GM20000 (cell line): ENCODE measurements around the gene FHIT.

Source experiments
- DNase-seq: peaks from one replicate; pipeline ENCODE4 v3.0.0; 2012; ENCODE audit warnings: low spot score
- TF ChIP-seq, protein P1 (sequence below): IDR thresholded peaks from 2 replicates; pipeline ENCODE4 v1.5.1; 2012; ENCODE audit warnings: mild to moderate bottlenecking, control low read depth; ENCODE audit errors: extremely low read depth, missing control alignments

Gene FHIT

DNA sequence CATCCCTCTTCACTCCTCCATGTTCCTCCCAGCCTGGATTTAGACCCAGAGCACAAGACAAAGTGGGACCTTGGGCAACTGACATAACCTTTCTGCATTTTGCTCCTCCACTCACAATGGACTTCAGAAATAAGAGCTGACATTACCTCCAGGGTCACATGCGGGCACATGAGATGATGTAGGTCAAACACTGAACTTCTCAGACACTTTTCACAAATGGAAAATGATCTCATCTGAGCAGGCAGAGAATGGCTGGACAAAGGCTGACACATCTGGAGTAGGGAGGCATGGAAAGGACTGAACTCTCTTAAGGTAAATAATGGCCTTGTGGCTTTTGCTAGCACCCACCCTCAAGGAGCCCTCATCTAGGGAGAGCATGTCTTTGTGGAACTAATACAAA, 1352.2 kb downstream of the FHIT start:
- TF ChIP-seq, protein P1, sequence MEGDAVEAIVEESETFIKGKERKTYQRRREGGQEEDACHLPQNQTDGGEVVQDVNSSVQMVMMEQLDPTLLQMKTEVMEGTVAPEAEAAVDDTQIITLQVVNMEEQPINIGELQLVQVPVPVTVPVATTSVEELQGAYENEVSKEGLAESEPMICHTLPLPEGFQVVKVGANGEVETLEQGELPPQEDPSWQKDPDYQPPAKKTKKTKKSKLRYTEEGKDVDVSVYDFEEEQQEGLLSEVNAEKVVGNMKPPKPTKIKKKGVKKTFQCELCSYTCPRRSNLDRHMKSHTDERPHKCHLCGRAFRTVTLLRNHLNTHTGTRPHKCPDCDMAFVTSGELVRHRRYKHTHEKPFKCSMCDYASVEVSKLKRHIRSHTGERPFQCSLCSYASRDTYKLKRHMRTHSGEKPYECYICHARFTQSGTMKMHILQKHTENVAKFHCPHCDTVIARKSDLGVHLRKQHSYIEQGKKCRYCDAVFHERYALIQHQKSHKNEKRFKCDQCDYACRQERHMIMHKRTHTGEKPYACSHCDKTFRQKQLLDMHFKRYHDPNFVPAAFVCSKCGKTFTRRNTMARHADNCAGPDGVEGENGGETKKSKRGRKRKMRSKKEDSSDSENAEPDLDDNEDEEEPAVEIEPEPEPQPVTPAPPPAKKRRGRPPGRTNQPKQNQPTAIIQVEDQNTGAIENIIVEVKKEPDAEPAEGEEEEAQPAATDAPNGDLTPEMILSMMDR, result no peak
- DNase-seq, result no peak

DNA sequence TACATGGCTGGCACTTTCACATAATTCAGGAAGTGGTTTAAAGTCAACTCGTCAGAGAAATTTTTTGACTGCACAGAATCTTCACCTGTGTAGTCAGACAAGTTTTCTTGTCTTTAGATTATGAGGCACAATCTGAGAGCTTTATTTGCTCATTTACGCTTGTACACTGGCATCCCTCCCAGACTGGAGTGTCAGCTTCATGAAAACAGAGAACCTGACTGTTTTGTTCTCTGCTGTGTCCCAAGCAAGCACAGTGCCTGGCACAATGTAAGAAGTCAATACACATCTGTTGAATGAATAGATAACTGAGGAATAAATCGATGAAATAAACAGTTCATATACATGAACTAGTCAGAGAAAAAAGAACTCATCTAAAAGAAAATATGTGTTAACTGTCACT, 1355.3 kb downstream of the FHIT start:
- TF ChIP-seq, protein P1, result no peak
- no peak for DNase-seq

DNA sequence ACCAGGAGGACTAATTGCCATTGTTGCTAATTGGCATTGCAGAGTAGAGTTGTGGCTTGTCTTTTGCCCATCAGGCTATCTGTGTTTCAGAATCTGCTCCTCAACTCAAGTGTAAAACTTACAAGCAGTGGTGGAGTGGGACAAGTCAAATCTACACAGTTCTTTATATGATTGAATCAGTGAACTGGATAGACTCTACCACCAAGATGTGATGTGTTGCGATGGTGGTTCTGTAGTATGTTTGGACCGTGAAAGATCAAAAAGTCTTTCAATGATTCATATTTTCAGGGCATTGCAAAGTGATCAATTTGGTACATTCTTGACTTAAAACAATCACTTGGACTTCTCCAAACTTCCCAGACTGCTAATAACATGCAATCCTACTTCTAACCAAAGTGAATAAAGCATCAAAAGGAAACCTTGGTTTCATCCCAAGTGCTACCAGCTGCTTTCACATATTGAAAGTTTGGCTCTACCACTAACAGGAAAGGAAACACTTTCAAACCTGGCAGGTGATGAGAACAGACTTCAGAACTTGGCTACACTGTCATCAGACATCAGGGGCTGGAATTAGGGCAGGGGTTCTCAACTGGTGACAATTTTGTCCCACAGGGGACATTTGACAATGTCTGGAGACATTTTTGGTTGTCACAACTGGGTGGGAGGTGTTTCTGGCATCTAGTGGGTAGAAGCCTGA, 1356.7 kb downstream of the FHIT start:
- TF ChIP-seq, protein P1, result no peak
- no peak for DNase-seq

DNA sequence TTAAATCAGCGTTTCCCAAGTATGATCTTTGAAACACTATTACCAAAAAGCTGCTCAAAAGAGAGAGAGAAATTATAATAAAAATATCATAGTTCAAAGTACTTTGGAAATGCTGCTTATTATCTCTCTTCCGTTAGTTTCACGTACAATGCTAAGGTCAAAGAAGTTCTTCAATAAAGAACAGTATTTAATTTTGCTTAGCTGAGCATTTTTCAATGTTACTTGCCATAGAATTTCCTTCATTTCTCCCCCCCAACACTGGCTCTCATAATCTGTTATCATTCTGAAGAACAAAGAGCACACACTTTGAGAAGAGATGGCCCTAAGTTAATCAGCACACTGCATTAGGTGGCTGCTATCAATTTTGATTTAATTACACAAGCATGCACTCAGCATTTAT, 1360.6 kb downstream of the FHIT start:
- DNase-seq, result no peak
- TF ChIP-seq, protein P1, result no peak

DNA sequence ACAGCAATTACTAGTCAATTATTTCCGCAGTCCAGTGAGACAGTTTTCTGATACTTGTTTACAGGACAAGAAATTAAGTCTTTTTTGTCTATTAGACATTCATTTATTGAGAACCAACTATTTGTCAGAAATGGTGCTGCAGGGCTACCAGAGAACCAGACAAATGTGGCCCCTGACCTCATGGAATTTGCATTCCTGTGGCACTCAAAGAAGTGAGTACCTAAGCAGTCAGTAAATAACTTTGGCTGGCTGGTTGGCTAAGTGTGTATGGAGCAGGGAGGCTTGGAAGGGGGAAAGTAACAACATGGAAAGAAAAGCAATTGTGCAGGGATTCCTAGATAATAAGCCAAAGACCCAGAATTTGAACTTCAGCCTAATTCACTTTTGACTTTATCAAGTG, 1364.5 kb downstream of the FHIT start:
- TF ChIP-seq, protein P1, result no peak
- DNase-seq, result no peak

DNA sequence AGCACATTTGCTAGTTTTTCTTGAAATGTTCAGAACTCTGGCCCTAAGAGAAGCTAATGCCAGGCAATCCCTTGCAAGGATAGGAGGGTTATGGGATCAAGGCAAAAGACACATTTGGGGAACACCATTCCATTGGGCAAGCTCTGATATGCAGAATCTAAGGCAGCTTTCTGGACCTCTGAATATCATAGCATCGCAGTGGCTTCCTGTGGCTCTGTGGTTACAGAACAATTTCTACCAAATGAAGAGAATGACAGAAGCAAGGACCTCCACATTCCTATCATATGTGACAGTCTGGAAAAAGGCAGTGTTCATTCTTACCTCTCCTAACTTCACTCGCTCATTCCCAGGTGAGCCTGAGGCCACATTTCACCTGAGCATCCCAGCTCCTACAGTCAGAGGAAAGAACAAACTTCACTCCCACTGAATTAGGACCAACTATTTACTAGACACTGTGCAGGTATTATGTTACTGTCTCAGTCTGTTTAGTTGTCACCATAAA, 1365.3 kb downstream of the FHIT start:
- TF ChIP-seq, protein P1, result no peak
- no peak for DNase-seq

DNA sequence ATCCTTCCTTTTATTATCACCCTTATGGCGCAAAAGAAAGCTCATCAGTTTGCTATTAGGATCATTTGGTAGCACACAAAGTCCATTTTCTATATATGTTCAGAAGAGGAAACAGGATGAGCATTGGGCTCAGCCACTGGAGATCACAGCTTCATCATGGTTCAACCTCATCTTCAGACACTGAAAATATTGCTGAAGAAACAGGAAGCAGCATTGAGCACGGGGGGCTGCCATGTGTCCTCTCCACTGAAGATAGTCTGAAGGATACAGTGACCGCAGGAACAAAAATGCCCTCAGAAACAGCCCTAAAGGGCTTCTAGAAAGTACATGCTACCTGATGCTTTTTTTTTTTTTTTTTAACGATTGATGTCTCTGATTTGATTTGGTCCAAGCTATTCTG, 1366.2 kb downstream of the FHIT start:
- DNase-seq, result no peak
- TF ChIP-seq, protein P1, result no peak
